HG02884 (cell line): Measurements from ENCODE around the gene DNAH9.
"Not testable (repeated sequence)": the region's sequence is repeated elsewhere in the genome, so short reads cannot be mapped to it uniquely, and the experiment has no call there.

Source experiments
- ATAC-seq: cut with Tn5 transposase; IDR thresholded peaks from one replicate; pipeline ENCODE4 v1.9.1; 2021; ENCODE audit warnings: mild to moderate bottlenecking, moderate library complexity; ENCODE audit not compliant: unreplicated experiment

DNAH9 gene

GRCh38 chr17:11952610-11953009, 354.3 kb downstream of the DNAH9 start:
- ATAC-seq = no peak

- ATAC-seq = no peak
Observed at GRCh38 chr17:11953924-11954323, 355.7 kb downstream of the DNAH9 start.

- no peak for ATAC-seq
Observed at GRCh38 chr17:11954936-11955335, 356.7 kb downstream of the DNAH9 start.

GRCh38 chr17:11969565-11969964, 371.3 kb downstream of the DNAH9 start:
- no peak for ATAC-seq

GRCh38 chr17:11972741-11973140, 374.5 kb downstream of the DNAH9 start:
- not testable (repeated sequence) for ATAC-seq

GRCh38 chr17:11979795-11980194, 381.5 kb downstream of the DNAH9 start:
- no peak for ATAC-seq

GRCh38 chr17:11980813-11981212, 382.5 kb downstream of the DNAH9 start:
- ATAC-seq = no peak

- no peak for ATAC-seq
Observed at GRCh38 chr17:11981862-11982261, 383.6 kb downstream of the DNAH9 start.

GRCh38 chr17:11986179-11986941, 388.1 kb downstream of the DNAH9 start:
- ATAC-seq = no peak

GRCh38 chr17:11986942-11987329, 388.7 kb downstream of the DNAH9 start:
- ATAC-seq = no peak

GRCh38 chr17:11990363-11990983, 392.2 kb downstream of the DNAH9 start:
- ATAC-seq = no peak

GRCh38 chr17:11991461-11991860, 393.2 kb downstream of the DNAH9 start:
- no peak for ATAC-seq

GRCh38 chr17:11996722-11997146, 398.5 kb downstream of the DNAH9 start:
- ATAC-seq = peak; percentile 39

GRCh38 chr17:11997147-11997971, 399.1 kb downstream of the DNAH9 start, which contains the start of gene ZNF18:
ZNF18 (minus strand) TSS chr17:11997475; CDS start chr17:11992829, 4,646 bp downstream.
- ATAC-seq = peak; percentile 93

GRCh38 chr17:11997972-11998233, 399.6 kb downstream of the DNAH9 start:
- no peak for ATAC-seq

GRCh38 chr17:11999696-12000095, 401.4 kb downstream of the DNAH9 start:
- no peak for ATAC-seq

- ATAC-seq = no peak
Observed at GRCh38 chr17:12007466-12007865, 409.2 kb downstream of the DNAH9 start.
